HG03135 (cell line): Measurements from ENCODE around the gene LY6G5C.

Experiments
- ATAC-seq: cut with Tn5 transposase; IDR thresholded peaks from one replicate; pipeline ENCODE4 v1.9.1; 2021; ENCODE audit warnings: mild to moderate bottlenecking, moderate library complexity; ENCODE audit not compliant: unreplicated experiment

Gene LY6G5C

GRCh38 chr6:31642798-31643570, 37.9 kb downstream of the LY6G5C start:
- ATAC-seq, result no peak

GRCh38 chr6:31641370-31641769, 39.5 kb downstream of the LY6G5C start:
- no peak for ATAC-seq

- ATAC-seq, result no peak
These were observed 40.3 kb downstream of the LY6G5C start for GRCh38 chr6:31640612-31641011.

- ATAC-seq, result no peak
These were observed 41.4 kb downstream of the LY6G5C start for GRCh38 chr6:31639449-31639861.

GRCh38 chr6:31639043-31639442, 41.8 kb downstream of the LY6G5C start:
- ATAC-seq, result no peak

GRCh38 chr6:31636698-31637596, 43.9 kb downstream of the LY6G5C start:
- ATAC-seq, result no peak

GRCh38 chr6:31634969-31635575, 45.8 kb downstream of the LY6G5C start:
- ATAC-seq, result no peak

GRCh38 chr6:31634131-31634530, 46.7 kb downstream of the LY6G5C start:
- no peak for ATAC-seq

GRCh38 chr6:31633447-31633846, 47.4 kb downstream of the LY6G5C start:
- no peak for ATAC-seq

- ATAC-seq, result no peak
These were observed 48.5 kb downstream of the LY6G5C start for GRCh38 chr6:31632279-31632946.

GRCh38 chr6:31631681-31632278, 49.1 kb downstream of the LY6G5C start:
- no peak for ATAC-seq

- ATAC-seq, result no peak
These were observed 49.7 kb downstream of the LY6G5C start for GRCh38 chr6:31631209-31631608.

- ATAC-seq, result no peak
These were observed 50.5 kb downstream of the LY6G5C start for GRCh38 chr6:31630177-31630934.

GRCh38 chr6:31629014-31629413, 51.9 kb downstream of the LY6G5C start:
- ATAC-seq, result no peak

GRCh38 chr6:31627690-31628287, 53.1 kb downstream of the LY6G5C start:
- ATAC-seq, result no peak

GRCh38 chr6:31626952-31627351, 53.9 kb downstream of the LY6G5C start:
- no peak for ATAC-seq
